GM12872 (cell line): ENCODE data around the gene FOXO1.

Experiments
- TF ChIP-seq, protein P1 (sequence below): IDR thresholded peaks from 3 replicates; pipeline ENCODE4 v1.5.1; 2011; ENCODE audit warnings: low read depth, mild to moderate bottlenecking, low read length, moderate library complexity; ENCODE audit not compliant: insufficient read depth

The FOXO1 gene

GRCh38 chr13:40563350-40564125 is 102.9 kb downstream of the FOXO1 start:
- TF ChIP-seq, protein P1, sequence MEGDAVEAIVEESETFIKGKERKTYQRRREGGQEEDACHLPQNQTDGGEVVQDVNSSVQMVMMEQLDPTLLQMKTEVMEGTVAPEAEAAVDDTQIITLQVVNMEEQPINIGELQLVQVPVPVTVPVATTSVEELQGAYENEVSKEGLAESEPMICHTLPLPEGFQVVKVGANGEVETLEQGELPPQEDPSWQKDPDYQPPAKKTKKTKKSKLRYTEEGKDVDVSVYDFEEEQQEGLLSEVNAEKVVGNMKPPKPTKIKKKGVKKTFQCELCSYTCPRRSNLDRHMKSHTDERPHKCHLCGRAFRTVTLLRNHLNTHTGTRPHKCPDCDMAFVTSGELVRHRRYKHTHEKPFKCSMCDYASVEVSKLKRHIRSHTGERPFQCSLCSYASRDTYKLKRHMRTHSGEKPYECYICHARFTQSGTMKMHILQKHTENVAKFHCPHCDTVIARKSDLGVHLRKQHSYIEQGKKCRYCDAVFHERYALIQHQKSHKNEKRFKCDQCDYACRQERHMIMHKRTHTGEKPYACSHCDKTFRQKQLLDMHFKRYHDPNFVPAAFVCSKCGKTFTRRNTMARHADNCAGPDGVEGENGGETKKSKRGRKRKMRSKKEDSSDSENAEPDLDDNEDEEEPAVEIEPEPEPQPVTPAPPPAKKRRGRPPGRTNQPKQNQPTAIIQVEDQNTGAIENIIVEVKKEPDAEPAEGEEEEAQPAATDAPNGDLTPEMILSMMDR: no peak

DNA sequence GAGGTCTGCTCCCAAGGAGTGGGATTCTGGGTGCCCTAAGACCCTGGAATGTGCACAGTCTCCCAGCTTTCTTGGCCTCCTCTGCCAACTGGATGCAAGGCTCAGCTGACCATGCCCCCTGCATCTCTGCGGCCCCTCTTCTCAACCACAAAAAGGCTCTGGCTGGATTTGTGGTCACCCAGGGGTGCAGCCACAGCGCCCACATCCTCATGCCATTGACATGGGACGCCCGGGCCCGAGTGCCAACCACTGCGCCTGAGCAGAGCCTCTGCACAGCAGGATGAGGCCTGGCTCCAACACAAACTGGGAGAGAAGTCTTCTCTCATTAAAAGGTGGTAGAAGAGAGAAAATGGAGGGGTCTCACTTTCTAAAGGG is 103.5 kb downstream of the FOXO1 start:
- TF ChIP-seq, protein P1: no peak

DNA sequence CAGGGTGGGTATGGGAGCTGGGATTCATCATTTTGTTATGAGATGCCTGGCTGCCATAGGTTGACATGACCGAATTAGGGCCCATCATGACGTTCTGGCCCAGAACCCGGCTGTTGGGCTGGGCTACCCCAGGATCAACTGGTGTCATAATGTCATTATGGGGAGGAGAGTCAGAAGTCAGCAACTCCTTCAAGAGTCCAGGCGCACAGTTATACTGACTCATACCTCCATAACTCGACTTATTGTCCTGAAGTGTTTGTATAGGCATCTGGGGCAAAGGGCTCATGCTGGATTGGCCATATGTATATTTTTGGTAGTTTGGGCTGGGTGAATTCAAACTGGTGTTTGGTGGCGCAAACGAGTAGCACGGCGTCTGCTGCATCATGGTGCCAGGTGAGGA is 106.5 kb downstream of the FOXO1 start:
- TF ChIP-seq, protein P1: no peak

DNA sequence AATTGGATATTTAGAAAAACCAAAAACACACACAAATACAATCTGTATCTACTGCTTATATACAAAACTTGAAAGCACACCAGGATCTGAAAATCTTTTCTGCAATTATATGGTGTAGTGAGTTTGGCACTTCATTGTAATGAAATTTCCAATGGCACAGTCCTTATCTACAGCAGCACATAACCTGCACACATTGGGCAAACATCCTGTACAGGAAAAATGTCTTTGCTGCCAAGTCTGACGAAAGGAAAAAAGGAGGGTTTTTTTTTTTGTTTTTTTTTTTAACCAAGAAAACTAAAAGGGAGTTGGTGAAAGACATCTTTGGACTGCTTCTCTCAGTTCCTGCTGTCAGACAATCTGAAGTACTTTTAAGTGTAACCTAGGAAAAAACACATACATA is 107.8 kb downstream of the FOXO1 start:
- TF ChIP-seq, protein P1: no peak

GRCh38 chr13:40556453-40556852 is 110.0 kb downstream of the FOXO1 start:
- TF ChIP-seq, protein P1: no peak

GRCh38 chr13:40553356-40553755 is 113.1 kb downstream of the FOXO1 start:
- TF ChIP-seq, protein P1: no peak

- TF ChIP-seq, protein P1: no peak
Observed at GRCh38 chr13:40552895-40553294, 113.5 kb downstream of the FOXO1 start.

DNA sequence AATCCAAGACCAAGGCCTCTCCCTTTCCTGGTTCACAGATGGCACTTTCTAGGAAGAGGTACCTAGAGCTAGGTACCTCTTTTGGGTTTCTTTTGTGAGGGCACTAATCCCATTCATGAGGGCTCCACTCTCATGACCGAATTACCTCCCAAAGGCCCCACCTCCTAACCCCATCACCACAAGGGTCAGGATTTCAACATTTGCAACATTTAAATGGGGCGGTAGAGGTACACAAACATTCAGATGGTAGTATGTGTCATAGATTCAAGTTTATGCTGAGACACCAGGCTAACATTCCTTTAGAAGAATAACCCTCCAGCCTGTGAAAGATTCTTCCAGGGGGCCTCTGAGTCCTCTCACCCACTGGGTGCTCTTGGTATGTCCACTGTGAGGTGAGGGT is 116.3 kb downstream of the FOXO1 start:
- TF ChIP-seq, protein P1: no peak
